ENCODE measurements around the gene CALB2. TPM values are rescaled to one million over a fixed set of nuclear protein-coding genes. Genes with fewer than 3 reads are reported as not detected.

The CALB2 gene
- total and polyA plus RNA-seq, 5 donors: 0.95 to 3.3 (median 2.0) TPM

DNA sequence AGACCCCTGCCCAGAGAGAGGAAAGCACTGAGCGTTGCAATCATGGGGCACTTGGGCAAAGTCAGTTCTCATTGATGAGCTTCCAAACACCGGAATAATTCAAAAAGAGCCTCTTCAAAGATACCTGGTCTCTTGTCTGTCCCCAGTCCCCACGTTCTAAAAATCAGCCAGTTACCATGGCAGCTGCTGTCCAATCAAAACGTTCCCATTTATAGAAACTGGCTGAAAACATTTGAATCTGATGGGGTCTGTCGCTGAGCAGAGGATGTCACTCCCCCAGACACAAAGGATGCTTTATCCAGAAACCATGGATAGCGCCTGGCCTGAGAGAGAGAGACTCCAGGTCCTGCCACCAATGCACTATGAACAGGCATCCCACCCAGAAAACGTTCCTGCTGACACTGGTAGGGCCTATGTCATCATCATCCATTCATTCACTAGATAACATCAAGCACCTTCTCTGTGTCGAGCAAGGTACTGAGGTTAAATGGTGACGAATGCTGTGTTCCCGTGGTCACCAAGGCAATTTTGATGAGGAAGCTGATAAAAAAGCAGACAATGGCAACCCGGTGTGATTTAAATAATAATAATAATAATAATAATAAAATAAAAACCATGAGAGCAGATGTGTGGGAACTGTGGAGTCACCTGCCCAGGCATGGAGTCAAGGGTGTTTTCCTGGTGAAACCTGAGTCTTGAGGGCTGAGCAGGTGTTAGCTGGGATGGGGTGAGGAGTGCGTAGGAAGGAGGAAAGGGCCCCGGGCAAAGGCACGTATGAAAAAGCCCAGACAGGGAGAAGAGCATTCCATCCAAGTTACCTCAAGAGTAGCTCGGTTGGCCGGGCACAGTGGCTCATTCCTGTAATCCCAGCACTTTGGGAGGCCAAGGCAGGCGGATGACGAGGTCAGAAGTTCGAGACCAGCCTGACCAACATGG is 19.0 kb upstream of the CALB2 start:
- intact Hi-C loops (cut with DNase I): no loop called here
- Histone ChIP-seq H3K4me3 (ENCODE audit: low read length) (no peak overlapping the region), H3K9me3 (ENCODE audit: control insufficient read depth, low read length) (no peaks in the 10 kb centered on the region), H3K4me1 (ENCODE audit: control insufficient read depth, insufficient read depth, low read length) (no peaks in the 10 kb centered on the region), H3K27me3 (ENCODE audit: control insufficient read depth, insufficient read depth) (no peaks in the 10 kb centered on the region), H3K27ac (ENCODE audit: low read length) (no peak overlapping the region)
- DNase-seq (no peak), ATAC-seq (no peak)
- WGBS: 61% methylated on average over 19 of the region's 19 CpGs

- DNase-seq (no peak), ATAC-seq (no peak)
- H3K9me3 ChIP-seq (ENCODE audit: control insufficient read depth, low read length): no peaks in the 10 kb centered on the region
- WGBS: 67% methylated on average over 6 of the region's 6 CpGs
- H3K4me3 ChIP-seq (ENCODE audit: low read length): no peak overlapping the region
- no peaks in the 10 kb centered on the region for H3K27me3 ChIP-seq (ENCODE audit: control insufficient read depth, insufficient read depth)
- intact Hi-C loops (cut with DNase I): no loop called here
- no peak overlapping the region for H3K27ac ChIP-seq (ENCODE audit: low read length)
- H3K4me1 ChIP-seq (ENCODE audit: control insufficient read depth, insufficient read depth, low read length): no peaks in the 10 kb centered on the region
Observed at GRCh38 chr16:71340406-71340805, 18.1 kb upstream of the CALB2 start.

DNA sequence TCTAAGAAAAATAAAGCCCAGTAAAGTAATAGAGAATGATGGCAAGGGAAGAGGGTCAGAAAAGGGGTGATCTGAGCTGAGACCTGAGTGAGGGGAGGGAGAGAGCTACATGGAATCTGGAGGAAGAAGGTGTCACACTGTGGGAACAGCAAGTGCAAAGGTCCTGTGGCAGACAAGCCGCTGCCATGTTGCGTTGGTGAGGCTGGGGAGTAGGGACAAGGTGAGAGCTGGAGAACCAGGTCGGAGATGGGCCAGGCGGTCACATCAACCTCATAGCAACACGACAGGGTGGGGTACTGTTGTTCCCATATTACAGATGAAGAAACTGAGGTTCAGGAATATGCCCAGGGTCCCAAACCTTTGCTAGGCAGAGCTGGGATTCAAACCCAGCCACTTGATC is 16.6 kb upstream of the CALB2 start:
- no peak overlapping the region for H3K4me3 ChIP-seq (ENCODE audit: low read length)
- DNase-seq (no peak), ATAC-seq (no peak)
- H3K9me3 ChIP-seq (ENCODE audit: control insufficient read depth, low read length): no peaks in the 10 kb centered on the region
- no peak overlapping the region for H3K27ac ChIP-seq (ENCODE audit: low read length)
- intact Hi-C loops (cut with DNase I): no loop called here
- H3K27me3 ChIP-seq (ENCODE audit: control insufficient read depth, insufficient read depth): no peaks in the 10 kb centered on the region
- 88% methylated on average over 5 of the region's 5 CpGs for WGBS
- no peaks in the 10 kb centered on the region for H3K4me1 ChIP-seq (ENCODE audit: control insufficient read depth, insufficient read depth, low read length)

DNA sequence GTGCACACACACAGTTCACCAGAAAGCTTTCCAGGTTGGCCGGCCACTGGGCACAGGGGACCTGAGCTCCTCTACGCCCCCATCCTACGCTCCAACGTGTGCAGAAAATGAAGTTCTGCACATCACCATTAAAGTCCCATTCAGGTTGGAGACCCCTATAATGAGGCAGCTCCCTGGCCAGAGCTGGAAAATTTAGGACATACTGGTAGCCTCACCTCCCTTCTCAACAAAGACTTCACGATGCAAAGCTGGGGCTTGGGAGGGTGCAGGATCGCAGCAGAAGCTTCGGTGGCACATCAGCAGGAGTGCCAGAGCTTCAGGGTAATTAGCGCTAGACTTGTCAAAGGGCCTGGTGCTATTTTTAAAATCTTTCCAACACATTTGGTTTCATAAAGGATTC is 15.4 kb upstream of the CALB2 start:
- Histone ChIP-seq H3K9me3 (ENCODE audit: control insufficient read depth, low read length) (no peaks in the 10 kb centered on the region), H3K27ac (ENCODE audit: low read length) (no peak overlapping the region), H3K4me3 (ENCODE audit: low read length) (no peak overlapping the region), H3K4me1 (ENCODE audit: control insufficient read depth, insufficient read depth, low read length) (no peaks in the 10 kb centered on the region), H3K27me3 (ENCODE audit: control insufficient read depth, insufficient read depth) (no peaks in the 10 kb centered on the region)
- DNase-seq (no peak), ATAC-seq (no peak)
- 76% methylated on average over 8 of the region's 8 CpGs for WGBS
- intact Hi-C loops (cut with DNase I): no loop called here

DNA sequence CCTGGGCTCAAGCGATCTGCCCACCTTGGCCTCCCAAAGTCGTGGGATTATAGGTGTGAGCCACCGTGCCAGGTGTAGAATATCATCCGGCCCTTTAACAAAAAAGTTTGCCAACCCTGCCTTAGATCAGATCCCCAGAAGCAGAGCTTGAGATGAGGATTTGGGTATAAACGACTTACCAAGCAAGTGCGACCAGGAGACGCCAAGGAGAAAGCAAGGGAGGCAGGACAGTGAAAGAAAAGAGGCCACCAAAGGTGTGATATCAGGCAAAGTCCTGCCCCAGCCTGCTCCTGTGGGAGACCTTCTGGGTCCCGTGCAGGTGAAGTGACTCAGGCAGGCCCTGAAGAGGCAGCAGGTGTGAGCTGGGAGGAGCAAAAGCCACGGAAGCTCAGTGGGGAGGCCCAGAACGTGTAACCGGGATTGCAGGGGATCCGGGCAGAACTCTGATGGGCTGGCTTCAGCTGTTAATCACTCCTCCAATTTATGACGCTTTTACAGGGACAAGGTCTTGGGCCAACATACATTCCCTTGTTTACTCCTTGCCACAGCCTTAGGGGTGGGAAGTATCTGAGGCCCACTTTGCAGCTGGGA is 14.1 kb upstream of the CALB2 start:
- intact Hi-C loops (cut with DNase I): no loop called here
- 63% methylated on average over 13 of the region's 13 CpGs for WGBS
- H3K27ac ChIP-seq (ENCODE audit: low read length): no peak overlapping the region
- H3K4me3 ChIP-seq (ENCODE audit: low read length): no peak overlapping the region
- DNase-seq (no peak), ATAC-seq (no peak)
- H3K27me3 ChIP-seq (ENCODE audit: control insufficient read depth, insufficient read depth): no peaks in the 10 kb centered on the region
- H3K4me1 ChIP-seq (ENCODE audit: control insufficient read depth, insufficient read depth, low read length): no peaks in the 10 kb centered on the region
- H3K9me3 ChIP-seq (ENCODE audit: control insufficient read depth, low read length): no peaks in the 10 kb centered on the region

DNA sequence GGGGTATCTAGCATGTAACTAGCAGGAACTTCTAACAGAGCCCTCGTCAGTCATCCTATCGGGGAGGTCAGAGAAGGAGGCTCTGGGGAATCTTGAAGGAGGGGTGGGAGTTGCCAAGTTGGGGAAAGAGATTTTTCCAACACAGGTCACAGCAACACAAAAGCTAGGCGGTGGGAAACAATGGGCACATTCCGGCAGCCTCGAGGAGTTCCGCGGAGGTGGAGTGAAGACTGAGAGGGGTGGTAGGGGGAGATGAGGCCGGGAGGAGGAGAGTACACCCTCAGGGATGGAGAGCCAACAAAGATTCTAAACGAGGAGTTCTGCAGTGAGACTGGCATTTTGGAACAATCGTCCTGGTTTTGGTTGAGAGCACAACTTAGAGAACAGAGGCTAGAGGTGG is 13.5 kb upstream of the CALB2 start:
- intact Hi-C loops (cut with DNase I): no loop called here
- H3K4me3 ChIP-seq (ENCODE audit: low read length): no peak overlapping the region
- H3K4me1 ChIP-seq (ENCODE audit: control insufficient read depth, insufficient read depth, low read length): no peaks in the 10 kb centered on the region
- no peaks in the 10 kb centered on the region for H3K27me3 ChIP-seq (ENCODE audit: control insufficient read depth, insufficient read depth)
- DNase-seq: no peak
- H3K9me3 ChIP-seq (ENCODE audit: control insufficient read depth, low read length): no peaks in the 10 kb centered on the region
- WGBS: 58% methylated on average over 10 of the region's 10 CpGs
- no peak for ATAC-seq
- H3K27ac ChIP-seq (ENCODE audit: low read length): no peak overlapping the region

DNA sequence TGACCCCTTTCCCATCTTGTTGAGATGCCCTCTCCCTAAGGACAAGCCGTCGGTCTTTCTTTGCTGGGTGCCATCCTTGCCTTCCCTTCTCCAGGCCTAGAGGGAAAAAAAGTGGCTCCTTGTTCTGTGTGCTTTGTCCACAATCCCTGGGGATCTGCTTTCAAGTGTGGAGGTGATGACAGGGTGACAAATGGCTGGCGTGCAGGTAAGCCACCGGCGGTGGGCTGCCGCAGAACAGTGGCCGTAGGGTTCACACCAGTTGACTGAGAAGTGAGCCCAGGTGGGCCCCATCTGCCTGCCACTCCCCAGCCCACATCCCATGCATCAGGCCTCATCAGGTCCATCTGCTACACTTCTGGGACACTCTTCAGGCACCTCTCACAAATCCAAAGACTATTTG is 11.4 kb upstream of the CALB2 start:
- H3K27ac ChIP-seq (ENCODE audit: low read length): no peak overlapping the region
- WGBS: 48% methylated on average over 7 of the region's 7 CpGs
- H3K4me3 ChIP-seq (ENCODE audit: low read length): no peak overlapping the region
- intact Hi-C loops (cut with DNase I): no loop called here
- H3K9me3 ChIP-seq (ENCODE audit: control insufficient read depth, low read length): no peaks in the 10 kb centered on the region
- DNase-seq: no peak
- no peaks in the 10 kb centered on the region for H3K4me1 ChIP-seq (ENCODE audit: control insufficient read depth, insufficient read depth, low read length)
- no peak for ATAC-seq
- no peaks in the 10 kb centered on the region for H3K27me3 ChIP-seq (ENCODE audit: control insufficient read depth, insufficient read depth)

GRCh38 chr16:71348262-71349085 is 10.0 kb upstream of the CALB2 start:
- DNase-seq (no peak), ATAC-seq (no peak)
- Histone ChIP-seq H3K27ac (ENCODE audit: low read length) (no peak overlapping the region), H3K27me3 (ENCODE audit: control insufficient read depth, insufficient read depth) (no peaks in the 10 kb centered on the region), H3K4me1 (ENCODE audit: control insufficient read depth, insufficient read depth, low read length) (no peaks in the 10 kb centered on the region), H3K9me3 (ENCODE audit: control insufficient read depth, low read length) (no peaks in the 10 kb centered on the region), H3K4me3 (ENCODE audit: low read length) (no peak overlapping the region)
- intact Hi-C loops (cut with DNase I): no loop called here
- 70% methylated on average over 22 of the region's 22 CpGs for WGBS

GRCh38 chr16:71350821-71351557 is 7.5 kb upstream of the CALB2 start:
- ATAC-seq (no peak), DNase-seq (no peak)
- H3K9me3 ChIP-seq (ENCODE audit: control insufficient read depth, low read length): no peaks in the 10 kb centered on the region
- WGBS: 68% methylated on average over 10 of the region's 10 CpGs
- H3K27me3 ChIP-seq (ENCODE audit: control insufficient read depth, insufficient read depth): no peaks in the 10 kb centered on the region
- H3K4me3 ChIP-seq (ENCODE audit: low read length): no peak overlapping the region
- H3K27ac ChIP-seq (ENCODE audit: low read length): no peak overlapping the region
- intact Hi-C loops (cut with DNase I): loop anchor here in 1 of 4 donors (10.0 kb wide), 1 partner anchor 546 kb away; the partner anchor contains the start of gene VAC14
- H3K4me1 ChIP-seq (ENCODE audit: control insufficient read depth, insufficient read depth, low read length): no peaks in the 10 kb centered on the region

DNA sequence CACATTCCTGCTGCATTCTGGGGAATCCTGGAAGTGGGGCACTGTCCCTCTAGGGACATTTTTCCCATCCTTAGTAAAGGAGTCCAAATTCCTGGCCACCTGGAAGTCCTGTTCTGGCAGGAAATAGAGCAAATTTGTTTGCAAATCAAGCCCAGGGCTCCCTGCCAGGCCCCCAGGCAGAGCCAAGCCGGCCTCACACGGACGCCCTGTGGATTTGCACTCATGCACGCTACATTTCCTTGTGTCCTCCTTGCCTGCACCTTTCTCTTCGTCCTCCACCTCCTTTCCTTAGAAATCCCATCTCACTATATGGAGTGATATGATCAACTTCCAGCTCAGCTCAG is 7.0 kb upstream of the CALB2 start:
- no peak overlapping the region for H3K4me3 ChIP-seq (ENCODE audit: low read length)
- intact Hi-C loops (cut with DNase I): loop anchor here in 1 of 4 donors (10.0 kb wide), 1 partner anchor 547 kb away; the partner anchor contains the start of gene VAC14
- no peak for ATAC-seq
- H3K4me1 ChIP-seq (ENCODE audit: control insufficient read depth, insufficient read depth, low read length): no peaks in the 10 kb centered on the region
- no peaks in the 10 kb centered on the region for H3K27me3 ChIP-seq (ENCODE audit: control insufficient read depth, insufficient read depth)
- 45% methylated on average over 5 of the region's 5 CpGs for WGBS
- no peak overlapping the region for H3K27ac ChIP-seq (ENCODE audit: low read length)
- DNase-seq: no peak
- no peaks in the 10 kb centered on the region for H3K9me3 ChIP-seq (ENCODE audit: control insufficient read depth, low read length)

Measured in right cardiac atrium (tissue), 5 donors.